Astrocyte (in vitro differentiated cells and primary cell): ENCODE results near the gene LPIN3.

Source experiments
- EZH2 ChIP-seq: IDR thresholded peaks from 2 replicates; pipeline ENCODE4 v1.6.1; 2012; ENCODE audit warnings: mild to moderate bottlenecking, low read length, inconsistent platforms; ENCODE audit not compliant: insufficient read depth
- TF ChIP-seq, protein P1 (sequence below): IDR thresholded peaks from 2 replicates; pipeline ENCODE4 v1.5.1; 2011; ENCODE audit warnings: low read depth, mild to moderate bottlenecking, inconsistent platforms, low read length, moderate library complexity; ENCODE audit not compliant: insufficient read depth

DNA sequence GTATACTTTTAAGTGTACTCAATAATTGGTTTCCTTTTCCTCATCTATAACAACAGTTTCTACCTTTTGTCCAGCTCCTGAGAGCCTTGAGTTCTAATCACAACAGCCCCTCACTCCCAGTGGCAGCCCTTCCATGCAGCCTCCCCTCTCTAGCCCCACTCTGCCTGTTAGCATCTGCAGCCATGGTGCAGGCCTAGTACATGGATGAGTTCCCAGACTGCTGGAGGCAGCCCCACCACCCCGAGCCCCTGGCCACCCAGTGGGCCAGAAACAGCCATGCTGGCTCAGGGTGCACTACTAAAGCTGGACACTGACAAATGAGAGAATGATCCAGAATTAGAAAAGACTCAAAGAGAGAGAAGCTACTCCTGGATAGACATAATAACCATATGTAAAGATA lies 9.7 kb upstream of the LPIN3 start:
- TF ChIP-seq, protein P1, sequence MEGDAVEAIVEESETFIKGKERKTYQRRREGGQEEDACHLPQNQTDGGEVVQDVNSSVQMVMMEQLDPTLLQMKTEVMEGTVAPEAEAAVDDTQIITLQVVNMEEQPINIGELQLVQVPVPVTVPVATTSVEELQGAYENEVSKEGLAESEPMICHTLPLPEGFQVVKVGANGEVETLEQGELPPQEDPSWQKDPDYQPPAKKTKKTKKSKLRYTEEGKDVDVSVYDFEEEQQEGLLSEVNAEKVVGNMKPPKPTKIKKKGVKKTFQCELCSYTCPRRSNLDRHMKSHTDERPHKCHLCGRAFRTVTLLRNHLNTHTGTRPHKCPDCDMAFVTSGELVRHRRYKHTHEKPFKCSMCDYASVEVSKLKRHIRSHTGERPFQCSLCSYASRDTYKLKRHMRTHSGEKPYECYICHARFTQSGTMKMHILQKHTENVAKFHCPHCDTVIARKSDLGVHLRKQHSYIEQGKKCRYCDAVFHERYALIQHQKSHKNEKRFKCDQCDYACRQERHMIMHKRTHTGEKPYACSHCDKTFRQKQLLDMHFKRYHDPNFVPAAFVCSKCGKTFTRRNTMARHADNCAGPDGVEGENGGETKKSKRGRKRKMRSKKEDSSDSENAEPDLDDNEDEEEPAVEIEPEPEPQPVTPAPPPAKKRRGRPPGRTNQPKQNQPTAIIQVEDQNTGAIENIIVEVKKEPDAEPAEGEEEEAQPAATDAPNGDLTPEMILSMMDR = no peak
- TF ChIP-seq EZH2 = no peak
